HepG2 (cell line): ENCODE results near the gene CYSRT1. TPM values are rescaled to one million over a fixed set of nuclear protein-coding genes. Genes with fewer than 3 reads are reported as not detected.

Source experiments
- ATAC-seq: fragments of 200-7000 bp; cut with Tn5 transposase; 3 replicates; pipeline ENCODE4 v1.9.1; 2020; ENCODE audit warnings: mild to moderate bottlenecking, moderate library complexity
- BruUV-seq: library from RNA; stranded (reverse); fragments of 400-500 nt; replicated peaks from 2 replicates; lab custom pipeline; 2021; lab: Mats Ljungman, UMichigan
- CTCF ChIA-PET: fragments of 300-600 bp; formaldehyde crosslinking; extraction: SDS; loops from one replicate; lab custom pipeline; 2021; ENCODE audit warnings: low total read pairs, inconsistent platforms, low intra/inter-chr PET ratio; lab: Yijun Ruan, JAX
- POLR2A ChIA-PET: fragments of 350-600 bp; sonication (Branson Sonifier 250); formaldehyde crosslinking; loops from one replicate; lab custom pipeline; 2020; ENCODE audit warnings: antibody characterized with exemption, inconsistent platforms; lab: Yijun Ruan, JAX
- DNase-seq: peaks from one replicate; pipeline ENCODE4 v3.0.0-alpha.2; 2015; ENCODE audit warnings: low spot score
- FAIRE-seq: peaks from 3 replicates; lab custom pipeline; 2011; peaks lifted over from hg19 to GRCh38; lab: Jason Lieb, UNC
- H2AFZ ChIP-seq: one replicate; pipeline ENCODE4 v1.6.1; 2011; ENCODE audit warnings: low read length, inconsistent platforms
- H3K27ac ChIP-seq: fragments of 300-600 bp; 3 replicates; pipeline ENCODE4 v1.8.0; 2011; ENCODE audit warnings: mixed run types, mild to moderate bottlenecking, mixed read lengths, low read length, inconsistent platforms; ENCODE audit not compliant: insufficient read depth; ENCODE audit errors: extremely low read length
- H3K27me3 ChIP-seq, 2 experiments: fragments of 200-600 bp in 1 of 2; 2 replicates in 1 of 2; 3 replicates in 1 of 2; pipeline versions ENCODE4 v1.6.0 to v1.8.0; 2011; ENCODE audit warnings: low read length in 2 of 2, mild to moderate bottlenecking in 2 of 2, moderate library complexity in 2 of 2, inconsistent platforms in 1 of 2; ENCODE audit not compliant: insufficient read depth in 2 of 2, control insufficient read depth in 1 of 2
- H3K36me3 ChIP-seq, 2 experiments: fragments of 200-600 bp in 1 of 2; replicated peaks in 1 of 2; 2 replicates in 1 of 2; 3 replicates in 1 of 2; pipeline versions ENCODE4 v1.5.1 to v1.8.0; 2011; ENCODE audit warnings: low read length in 2 of 2, inconsistent platforms in 1 of 2; ENCODE audit not compliant: insufficient read depth in 2 of 2, control insufficient read depth in 1 of 2
- H3K4me1 ChIP-seq: 2 replicates; pipeline ENCODE4 v1.5.1; 2012; ENCODE audit warnings: low read length, inconsistent platforms; ENCODE audit not compliant: insufficient read depth
- H3K4me2 ChIP-seq: 2 replicates; pipeline ENCODE4 v1.6.0; 2011; ENCODE audit warnings: low read depth, low read length, inconsistent platforms
- H3K4me3 ChIP-seq, 3 experiments: fragments of 200-600 bp in 1 of 3; sonication (generic), shearing (Covaris generic) in 1 of 3; replicated peaks in 1 of 3; 2 replicates each; pipeline ENCODE4 v1.5.1; 2011 to 2016; ENCODE audit warnings: low read length in 3 of 3, inconsistent platforms in 2 of 3, low read depth in 2 of 3, mild to moderate bottlenecking in 2 of 3, control low read depth in 1 of 3, mixed read lengths in 1 of 3; ENCODE audit not compliant: insufficient read depth in 1 of 3
- H3K79me2 ChIP-seq: one replicate; pipeline ENCODE4 v1.6.1; 2011; ENCODE audit warnings: low read length, inconsistent platforms; ENCODE audit not compliant: insufficient read depth
- H3K9ac ChIP-seq: 2 replicates; pipeline ENCODE4 v1.6.0; 2011; ENCODE audit warnings: mild to moderate bottlenecking, low read depth, low read length, inconsistent platforms; ENCODE audit not compliant: insufficient read depth
- H3K9me3 ChIP-seq: 2 replicates; pipeline ENCODE4 v1.5.1; 2012; ENCODE audit warnings: mild to moderate bottlenecking, low read length
- H4K20me1 ChIP-seq: 2 replicates; pipeline ENCODE4 v1.6.0; 2011; ENCODE audit warnings: inconsistent platforms, mild to moderate bottlenecking, low read length, moderate library complexity; ENCODE audit not compliant: insufficient read depth
- U2AF1 ChIP-seq: fragments of 200-400 bp; formaldehyde crosslinking; optimal IDR thresholded peaks from 2 replicates; pipeline ENCODE3; 2017; ENCODE audit warnings: mild to moderate bottlenecking, low read depth, low read length
- ZNF687 ChIP-seq: sonication (generic); formaldehyde crosslinking; IDR thresholded peaks from 2 replicates; pipeline ENCODE4 v1.5.1; 2020; ENCODE audit warnings: mild to moderate bottlenecking, missing genetic modification reagents, moderate library complexity
- WGBS: methylation state at CpG from one replicate; pipeline ENCODE4 v1.1.6; 2017; ENCODE audit warnings: low lambda C conversion rate; 5-methylcytosine and 5-hydroxymethylcytosine counted together
- in situ Hi-C: cut with HindIII; loops from 2 replicates; pipeline ENCODE4 v1.10.0; 2017; ENCODE audit warnings: low pct_unique_long_range_greater_than_20kb; ENCODE audit not compliant: extremely low pct_ligation_motif_present
- intact Hi-C: fragments of 100-400 bp; cut with micrococcal nuclease; formaldehyde crosslinking; loops from one replicate; pipeline ENCODE4 v1.10.0; 2022; ENCODE audit not compliant: unreplicated experiment
- polyA plus RNA-seq, 8 experiments: library from polyadenylated mRNA; depleted of rRNA in 3 of 8; stranded (reverse) in 7 of 8; unstranded in 1 of 8; fragments of >200 nt; fragmentation: Illumina TruSeq in 4 of 8; extraction: Trizol in 4 of 8; gene quantifications; 2 replicates each; pipeline versions ENCODE4 v1.2.1 to v1.2.3, GENCODE V29; 2011 to 2016; ENCODE audit warnings: low read depth in 4 of 8, missing spikeins in 1 of 8, mixed read lengths in 1 of 8; ENCODE audit not compliant: insufficient read depth in 1 of 8
- total RNA-seq, 5 experiments: library from RNA; depleted of rRNA; stranded (reverse); fragments of >200 nt; fragmentation: Illumina TruSeq; extraction: Trizol; gene quantifications; 2 replicates each; pipeline ENCODE4 v1.2.3, GENCODE V29; 2016; ENCODE audit warnings: low read depth in 1 of 5

Gene CYSRT1
- total and polyA plus RNA-seq, 2 of the 13 experiments (the other 11 are each of a cell fraction or from before 2014, with no cell fraction given): 1.5 to 2.1 TPM

GRCh38 chr9:137178201-137178938 lies 46.6 kb upstream of the CYSRT1 start:
- TF ChIP-seq U2AF1: no peak
- peak; percentile 40 for TF ChIP-seq ZNF687
- TF ChIP-seq, all 625 proteins: peak for 1
- no peak overlapping the region for H2AFZ ChIP-seq
- H3K36me3 ChIP-seq: peaks cover 18% of the 10 kb centered on the region in 2 experiments; a peak in 4 of 5 replicates
- no peaks in the 10 kb centered on the region for H3K9me3 ChIP-seq
- H3K4me1 ChIP-seq: no peaks in the 10 kb centered on the region
- no peak overlapping the region for H3K27ac ChIP-seq
- no peak overlapping the region for H3K4me2 ChIP-seq
- POLR2A ChIA-PET: no interaction called here
- ATAC-seq (no peak), DNase-seq (no peak), FAIRE-seq (no peak)
- H3K79me2 ChIP-seq: no peaks in the 10 kb centered on the region
- intact Hi-C loops (loop anchor here (10.0 kb wide), 1 partner anchor 64 kb away; the partner anchor contains the start of gene DPP7), in situ Hi-C loops (no loop called here)
- no peak overlapping the region for H3K9ac ChIP-seq
- no TSS peak for BruUV-seq
- no peak overlapping the region for H3K4me3 ChIP-seq
- H3K27me3 ChIP-seq: no peaks in the 10 kb centered on the region
- no peaks in the 10 kb centered on the region for H4K20me1 ChIP-seq
- CTCF ChIA-PET: no interaction called here
- 89% methylated on average over 11 of the region's 23 CpGs for WGBS
